GM21723 (cell line): ENCODE results near the gene AURKB.
"Not testable (repeated sequence)": the region's sequence is repeated elsewhere in the genome, so short reads cannot be mapped to it uniquely, and the experiment has no call there.

Experiments used
- ATAC-seq: cut with Tn5 transposase; IDR thresholded peaks from one replicate; pipeline ENCODE4 v1.9.1; 2021; ENCODE audit warnings: mild to moderate bottlenecking, moderate library complexity; ENCODE audit not compliant: unreplicated experiment

AURKB gene

GRCh38 chr17:8209907-8210760 is at the start of gene AURKB:
TSS of gene AURKB (minus strand) at chr17:8210575. CDS start at chr17:8210224, 351 bp downstream.
- peak; percentile 78 for ATAC-seq

GRCh38 chr17:8257801-8258200 is 47.4 kb upstream of the AURKB start:
- ATAC-seq = no peak

DNA sequence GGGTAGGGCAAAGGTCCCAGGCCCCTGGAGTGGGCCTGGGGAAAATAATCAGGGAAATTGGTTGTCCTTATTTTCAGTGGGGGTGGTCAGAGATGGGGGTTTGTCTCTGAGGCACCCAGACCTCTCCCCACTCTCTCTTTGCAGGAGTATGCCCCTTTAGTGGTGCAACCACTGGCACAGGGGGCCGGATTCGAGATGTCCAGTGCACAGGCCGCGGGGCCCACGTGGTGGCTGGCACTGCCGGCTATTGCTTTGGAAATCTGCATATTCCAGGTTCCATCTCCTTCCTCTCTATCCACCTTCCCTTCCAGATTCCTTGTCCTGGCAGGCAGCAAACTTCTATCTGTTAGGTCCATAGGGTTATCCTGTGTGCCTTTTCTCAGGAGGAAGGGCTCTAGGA is 46.3 kb upstream of the AURKB start:
- no peak for ATAC-seq

DNA sequence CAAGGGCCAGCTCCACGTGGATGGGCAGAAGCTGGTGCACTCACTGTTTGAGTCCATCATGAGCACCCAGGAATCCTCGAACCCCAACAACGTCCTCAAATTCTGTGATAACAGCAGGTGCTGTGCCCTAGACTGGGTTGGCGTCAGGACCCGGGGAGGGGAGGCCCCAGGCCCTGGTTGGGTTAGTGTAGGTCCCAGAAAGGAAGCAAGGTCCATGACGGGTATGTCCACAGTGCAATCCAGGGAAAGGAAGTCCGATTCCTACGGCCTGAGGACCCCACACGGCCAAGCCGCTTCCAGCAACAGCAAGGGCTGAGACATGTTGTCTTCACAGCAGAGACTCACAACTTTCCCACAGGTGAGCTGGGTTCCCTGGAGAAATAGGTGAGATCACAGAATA is 45.9 kb upstream of the AURKB start:
- no peak for ATAC-seq

DNA sequence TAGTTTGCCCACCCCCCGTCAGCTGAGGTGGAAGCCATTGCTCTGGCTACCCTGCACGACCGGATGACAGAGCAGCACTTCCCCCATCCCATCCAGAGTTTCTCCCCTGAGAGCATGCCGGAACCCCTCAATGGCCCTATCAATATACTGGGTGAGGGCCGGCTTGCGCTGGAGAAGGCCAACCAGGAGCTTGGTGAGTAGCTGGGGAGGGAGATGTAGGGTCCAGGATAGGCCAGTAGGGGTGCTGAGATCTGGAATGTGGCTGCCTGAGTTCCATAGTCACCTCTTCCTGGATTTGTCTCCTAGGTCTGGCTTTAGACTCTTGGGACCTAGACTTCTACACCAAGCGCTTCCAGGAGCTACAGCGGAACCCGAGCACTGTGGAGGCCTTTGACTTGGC is 45.1 kb upstream of the AURKB start:
- ATAC-seq = no peak

- no peak for ATAC-seq
Measured at GRCh38 chr17:8254881-8255280, 44.5 kb upstream of the AURKB start.

DNA sequence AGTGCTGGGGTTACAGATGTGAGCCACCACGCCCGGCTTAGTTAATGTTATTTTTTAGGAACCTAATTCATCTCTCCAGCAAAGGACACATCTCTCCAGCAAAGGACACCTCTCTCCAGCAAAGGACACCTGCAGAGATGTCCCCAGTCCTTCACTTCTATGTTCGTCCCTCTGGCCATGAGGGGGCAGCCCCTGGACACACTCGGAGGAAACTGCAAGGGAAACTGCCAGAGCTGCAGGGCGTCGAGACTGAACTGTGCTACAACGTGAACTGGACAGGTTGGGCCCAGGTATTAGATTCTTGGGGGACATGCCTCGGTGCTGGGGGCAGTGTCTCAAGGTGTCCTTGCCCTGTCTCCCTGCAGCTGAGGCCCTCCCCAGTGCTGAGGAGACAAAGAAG is 43.4 kb upstream of the AURKB start:
- ATAC-seq = no peak

- ATAC-seq = not testable (repeated sequence)
Measured at GRCh38 chr17:8251411-8251810, 41.0 kb upstream of the AURKB start.

GRCh38 chr17:8249621-8250500 is 39.5 kb upstream of the AURKB start:
- no peak for ATAC-seq

- ATAC-seq = peak; percentile 51
Measured at GRCh38 chr17:8248751-8249607, 38.6 kb upstream of the AURKB start, which contains the start of gene PFAS. TSS of gene PFAS (plus strand) at chr17:8249289. CDS start at chr17:8253938, 4,649 bp downstream.

DNA sequence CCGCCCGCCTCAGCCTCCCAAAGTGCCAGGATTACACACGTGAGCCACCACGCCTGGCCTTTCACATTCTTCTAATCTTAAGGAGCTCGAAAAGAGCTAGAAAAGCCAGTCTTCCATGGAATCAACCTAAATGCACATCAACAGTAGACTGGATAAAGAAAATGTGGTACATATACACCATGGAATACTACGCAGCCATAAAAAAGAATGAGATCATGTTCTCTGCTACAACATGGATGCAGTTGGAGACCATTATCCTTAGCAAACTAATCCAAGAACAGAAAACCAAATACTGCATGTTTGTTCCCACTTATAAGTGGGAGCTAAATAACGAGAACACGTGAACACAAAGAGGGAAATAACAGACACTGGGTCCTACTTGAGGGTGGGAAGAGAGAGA is 34.4 kb upstream of the AURKB start:
- no peak for ATAC-seq

GRCh38 chr17:8243827-8244226 is 33.5 kb upstream of the AURKB start:
- ATAC-seq = no peak

DNA sequence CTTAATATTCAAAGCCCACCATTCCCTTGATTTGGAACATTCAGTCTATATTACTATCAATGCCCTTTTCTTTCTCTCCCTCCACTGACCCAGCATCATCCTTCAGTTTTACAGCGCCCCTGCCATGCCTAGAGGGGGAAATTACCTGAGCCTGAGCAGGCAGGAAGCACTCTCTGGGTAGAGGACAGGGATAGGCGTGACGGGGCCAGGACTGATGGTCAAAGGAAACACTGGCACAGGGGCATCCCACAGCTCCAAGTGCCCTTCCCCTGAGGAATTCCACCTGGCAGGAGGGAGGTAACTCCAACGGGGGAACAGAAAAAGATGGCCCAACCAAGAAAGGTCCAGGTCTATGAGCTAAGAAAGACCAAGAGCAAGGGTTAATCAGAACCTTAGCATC is 27.5 kb upstream of the AURKB start:
- no peak for ATAC-seq

GRCh38 chr17:8237175-8237574 is 26.8 kb upstream of the AURKB start:
- no peak for ATAC-seq

GRCh38 chr17:8235676-8236075 is 25.3 kb upstream of the AURKB start:
- no peak for ATAC-seq

DNA sequence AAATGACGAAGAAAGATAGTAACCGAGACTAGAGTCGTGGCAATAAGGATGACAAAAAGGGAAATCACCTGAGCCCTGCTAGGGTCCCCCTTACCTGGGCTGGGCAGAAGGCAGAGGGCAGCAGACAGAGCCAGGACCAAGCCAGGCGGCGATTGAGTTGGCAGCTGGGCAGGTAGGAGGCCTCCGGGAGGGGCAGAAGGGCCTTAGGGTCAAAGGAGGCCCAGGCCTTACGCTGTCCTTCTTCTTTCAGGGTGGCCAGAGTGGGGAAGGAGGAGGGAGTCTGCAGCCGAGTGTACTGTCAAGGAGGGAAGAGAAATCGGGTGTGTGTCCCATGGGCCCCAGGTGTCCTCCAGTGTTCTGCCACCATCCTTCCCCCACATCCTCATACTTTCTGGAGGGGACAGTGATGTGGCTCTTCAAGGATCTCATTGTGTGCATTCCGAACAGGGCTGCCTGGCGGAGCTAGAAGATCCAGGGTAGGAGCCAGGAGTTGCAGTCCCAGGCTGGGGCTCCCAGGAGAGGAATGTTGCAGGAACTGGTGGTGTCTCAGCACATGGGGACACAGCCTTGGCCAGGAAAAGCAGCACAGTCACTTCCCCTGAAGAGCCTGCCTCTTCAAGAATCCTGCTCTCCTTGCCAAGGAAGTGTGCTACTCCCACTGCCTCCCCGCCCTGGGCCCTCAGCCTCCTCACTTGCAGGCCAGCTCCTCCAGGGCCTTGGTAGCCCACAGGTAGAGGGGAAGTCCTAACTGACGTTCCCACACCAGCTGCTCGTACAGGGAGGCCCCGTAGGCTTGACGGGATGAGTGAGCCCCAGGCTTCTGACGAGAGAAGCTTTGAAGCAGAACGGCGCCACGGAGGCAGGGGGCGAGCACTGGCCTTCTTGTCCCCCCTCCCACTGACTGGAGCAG is 24.2 kb upstream of the AURKB start:
- no peak for ATAC-seq

- no peak for ATAC-seq
Measured at GRCh38 chr17:8231701-8232100, 21.3 kb upstream of the AURKB start.

DNA sequence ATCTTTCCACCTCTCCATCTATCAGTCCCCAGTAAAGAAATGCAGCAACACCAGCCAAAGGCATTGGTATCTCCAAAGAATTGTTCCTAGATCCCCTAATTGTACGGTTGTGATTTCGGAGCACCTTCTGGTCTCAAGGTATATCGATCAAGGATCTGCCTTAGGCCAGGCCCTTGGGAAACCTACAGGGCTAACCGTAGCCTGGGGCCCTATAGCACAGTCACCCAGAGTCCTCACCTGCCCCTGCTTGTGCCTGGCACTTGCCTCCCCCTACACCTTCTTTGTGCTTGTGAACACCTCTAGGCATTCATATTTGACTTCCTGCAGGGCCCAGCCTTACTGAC is 16.8 kb upstream of the AURKB start:
- ATAC-seq = no peak

DNA sequence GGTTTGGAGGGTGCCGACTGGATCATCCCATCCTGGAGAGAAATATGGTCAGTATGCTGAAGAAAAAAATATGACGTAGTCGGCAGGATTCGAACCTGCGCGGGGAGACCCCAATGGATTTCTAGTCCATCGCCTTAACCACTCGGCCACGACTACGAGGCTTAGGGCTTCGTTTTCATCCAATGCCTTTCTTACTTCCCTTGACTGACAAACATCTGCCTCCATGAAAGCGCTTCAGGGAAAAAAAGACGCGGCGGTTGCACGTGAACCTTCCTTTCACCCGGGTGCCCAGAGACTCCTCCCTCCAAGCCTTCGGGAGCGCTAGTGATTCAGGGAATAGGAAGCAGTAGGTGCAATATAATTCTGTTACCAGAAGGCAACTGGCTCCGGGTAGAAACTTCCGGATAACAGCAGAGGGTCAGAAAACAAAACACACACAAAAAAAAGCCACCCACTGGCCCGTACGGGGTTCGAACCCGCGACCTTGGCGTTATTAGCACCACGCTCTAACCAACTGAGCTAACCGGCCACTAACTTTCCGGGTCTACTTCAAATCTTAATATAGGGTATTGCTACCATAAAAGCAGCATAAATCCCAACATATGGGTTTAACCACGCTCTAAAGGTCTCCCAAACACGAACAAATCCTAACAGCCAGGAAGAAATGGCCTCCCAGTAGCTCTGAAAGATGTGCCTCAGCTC is 16.3 kb upstream of the AURKB start:
- ATAC-seq = no peak
